Neural crest cell (in vitro differentiated cells): Measurements from ENCODE around the gene PDGFD. TPM values are rescaled to one million over a fixed set of nuclear protein-coding genes. Genes with fewer than 3 reads are reported as not detected.

ENCODE experiments used
- DNase-seq: peaks from one replicate; pipeline ENCODE4 v3.0.0; 2021; ENCODE audit warnings: low read depth, mixed read lengths, low spot score
- H3K27ac Mint-ChIP-seq: one replicate; pipeline ENCODE4 v1.8.0; 2021; ENCODE audit warnings: mild to moderate bottlenecking, mixed read lengths; ENCODE audit not compliant: unreplicated experiment
- H3K27me3 Mint-ChIP-seq: 2 replicates; pipeline ENCODE4 v1.8.0; 2021; ENCODE audit warnings: low read depth, mild to moderate bottlenecking, mixed read lengths
- H3K36me3 Mint-ChIP-seq: 2 replicates; pipeline ENCODE4 v1.8.0; 2021; ENCODE audit warnings: low read depth, mild to moderate bottlenecking, mixed read lengths
- H3K4me1 Mint-ChIP-seq: 2 replicates; pipeline ENCODE4 v1.8.0; 2021; ENCODE audit warnings: mixed read lengths
- H3K4me3 Mint-ChIP-seq: one replicate; pipeline ENCODE4 v1.8.0; 2021; ENCODE audit warnings: mild to moderate bottlenecking, mixed read lengths
- H3K9me3 Mint-ChIP-seq: 2 replicates; pipeline ENCODE4 v1.8.0; 2021; ENCODE audit warnings: mixed read lengths
- total RNA-seq: library from RNA; stranded (reverse); gene quantifications from 2 replicates; pipeline ENCODE4 v1.2.1, GENCODE V29; 2021
- TF ChIP-seq, protein P1 (sequence below): fragments of 200-600 bp; sonication (generic); conservative IDR thresholded peaks from 2 replicates; pipeline ENCODE4 v1.5.0; 2021; ENCODE audit warnings: antibody characterized with exemption, mild to moderate bottlenecking

Gene PDGFD
- total RNA-seq, 1 donor from 2014 or later, result 3.4 TPM

DNA sequence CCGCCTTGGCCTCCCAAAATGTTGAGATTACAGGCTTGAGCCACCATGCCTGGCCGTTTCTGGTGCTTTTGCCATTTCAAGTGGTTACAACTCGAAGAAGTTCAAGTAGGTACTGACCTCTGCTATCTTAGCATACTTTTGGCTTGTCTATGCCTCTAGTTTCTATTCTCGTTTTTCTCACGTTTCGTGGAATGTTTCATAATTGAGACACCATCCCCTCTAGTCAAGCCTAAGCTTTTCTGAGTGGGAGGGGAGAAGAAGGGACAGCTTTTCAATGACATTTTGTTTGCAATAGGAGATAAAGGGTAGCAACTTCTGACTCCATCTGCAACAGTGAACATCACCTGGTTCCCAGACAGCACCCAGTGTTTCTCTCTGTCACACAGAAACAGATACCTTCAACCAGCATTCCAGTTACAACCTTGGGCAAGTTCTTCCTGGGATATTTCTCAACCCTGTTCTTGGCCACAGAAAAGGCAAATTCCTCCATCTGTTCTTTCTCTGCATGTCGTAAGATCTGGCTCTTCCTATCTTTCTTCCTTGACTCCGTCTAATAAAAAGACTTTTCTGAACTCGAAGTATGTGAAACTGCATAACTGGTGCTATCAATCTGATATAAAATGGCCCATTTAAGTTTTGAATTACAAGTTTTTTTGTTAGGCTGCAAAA, 102.0 kb downstream of the PDGFD start:
- Mint-ChIP-seq H3K4me1 (no peaks in the 10 kb centered on the region), H3K27ac (no peak overlapping the region), H3K27me3 (no peaks in the 10 kb centered on the region), H3K4me3 (no peak overlapping the region), H3K36me3 (no peaks in the 10 kb centered on the region), H3K9me3 (no peaks in the 10 kb centered on the region)
- no peak for DNase-seq
- TF ChIP-seq, protein P1, sequence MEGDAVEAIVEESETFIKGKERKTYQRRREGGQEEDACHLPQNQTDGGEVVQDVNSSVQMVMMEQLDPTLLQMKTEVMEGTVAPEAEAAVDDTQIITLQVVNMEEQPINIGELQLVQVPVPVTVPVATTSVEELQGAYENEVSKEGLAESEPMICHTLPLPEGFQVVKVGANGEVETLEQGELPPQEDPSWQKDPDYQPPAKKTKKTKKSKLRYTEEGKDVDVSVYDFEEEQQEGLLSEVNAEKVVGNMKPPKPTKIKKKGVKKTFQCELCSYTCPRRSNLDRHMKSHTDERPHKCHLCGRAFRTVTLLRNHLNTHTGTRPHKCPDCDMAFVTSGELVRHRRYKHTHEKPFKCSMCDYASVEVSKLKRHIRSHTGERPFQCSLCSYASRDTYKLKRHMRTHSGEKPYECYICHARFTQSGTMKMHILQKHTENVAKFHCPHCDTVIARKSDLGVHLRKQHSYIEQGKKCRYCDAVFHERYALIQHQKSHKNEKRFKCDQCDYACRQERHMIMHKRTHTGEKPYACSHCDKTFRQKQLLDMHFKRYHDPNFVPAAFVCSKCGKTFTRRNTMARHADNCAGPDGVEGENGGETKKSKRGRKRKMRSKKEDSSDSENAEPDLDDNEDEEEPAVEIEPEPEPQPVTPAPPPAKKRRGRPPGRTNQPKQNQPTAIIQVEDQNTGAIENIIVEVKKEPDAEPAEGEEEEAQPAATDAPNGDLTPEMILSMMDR, result no peak

GRCh38 chr11:104060820-104061219, 103.1 kb downstream of the PDGFD start:
- Mint-ChIP-seq H3K9me3 (no peaks in the 10 kb centered on the region), H3K4me3 (no peak overlapping the region), H3K4me1 (no peaks in the 10 kb centered on the region), H3K27ac (no peak overlapping the region), H3K27me3 (no peaks in the 10 kb centered on the region), H3K36me3 (no peaks in the 10 kb centered on the region)
- TF ChIP-seq, protein P1, result no peak
- no peak for DNase-seq

- Mint-ChIP-seq H3K4me3 (no peak overlapping the region), H3K9me3 (no peaks in the 10 kb centered on the region), H3K36me3 (no peaks in the 10 kb centered on the region), H3K27ac (no peak overlapping the region), H3K4me1 (no peaks in the 10 kb centered on the region), H3K27me3 (no peaks in the 10 kb centered on the region)
- no peak for DNase-seq
- TF ChIP-seq, protein P1, result no peak
These were observed 103.7 kb downstream of the PDGFD start for GRCh38 chr11:104060004-104060794.

DNA sequence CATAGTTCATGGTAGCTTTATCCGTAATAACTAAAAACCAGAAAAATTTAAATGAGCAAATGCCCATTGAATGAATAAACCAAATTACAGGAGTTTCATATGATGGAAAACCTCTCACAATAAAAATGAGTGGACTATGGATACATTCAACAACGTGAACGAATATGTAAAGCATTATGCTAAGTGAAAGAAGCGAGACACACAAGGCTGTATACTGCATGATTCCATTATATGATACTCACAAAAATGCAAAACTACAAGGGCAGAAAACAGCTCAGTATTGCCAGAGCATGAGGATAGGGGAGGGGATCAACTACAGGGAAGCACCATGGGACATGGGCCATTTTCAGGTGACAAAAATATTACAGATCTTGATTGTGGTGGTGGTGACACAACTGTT, 105.3 kb downstream of the PDGFD start:
- no peaks in the 10 kb centered on the region for H3K9me3 Mint-ChIP-seq
- no peak overlapping the region for H3K27ac Mint-ChIP-seq
- TF ChIP-seq, protein P1, result no peak
- no peak for DNase-seq
- no peaks in the 10 kb centered on the region for H3K27me3 Mint-ChIP-seq
- no peaks in the 10 kb centered on the region for H3K4me1 Mint-ChIP-seq
- H3K36me3 Mint-ChIP-seq, result no peaks in the 10 kb centered on the region
- no peak overlapping the region for H3K4me3 Mint-ChIP-seq

- no peaks in the 10 kb centered on the region for H3K27me3 Mint-ChIP-seq
- no peak overlapping the region for H3K4me3 Mint-ChIP-seq
- H3K27ac Mint-ChIP-seq, result no peak overlapping the region
- no peak for DNase-seq
- no peaks in the 10 kb centered on the region for H3K36me3 Mint-ChIP-seq
- TF ChIP-seq, protein P1, result no peak
- H3K4me1 Mint-ChIP-seq, result no peaks in the 10 kb centered on the region
- H3K9me3 Mint-ChIP-seq, result no peaks in the 10 kb centered on the region
These were observed 106.0 kb downstream of the PDGFD start for GRCh38 chr11:104057908-104058307.
